ENCODE measurements around the gene MS4A7. TPM values are rescaled to one million over a fixed set of nuclear protein-coding genes. Genes with fewer than 3 reads are reported as not detected.

The MS4A7 gene
- total and polyA plus RNA-seq, 12 donors: 7.8 to 131 (median 62.3) TPM

DNA sequence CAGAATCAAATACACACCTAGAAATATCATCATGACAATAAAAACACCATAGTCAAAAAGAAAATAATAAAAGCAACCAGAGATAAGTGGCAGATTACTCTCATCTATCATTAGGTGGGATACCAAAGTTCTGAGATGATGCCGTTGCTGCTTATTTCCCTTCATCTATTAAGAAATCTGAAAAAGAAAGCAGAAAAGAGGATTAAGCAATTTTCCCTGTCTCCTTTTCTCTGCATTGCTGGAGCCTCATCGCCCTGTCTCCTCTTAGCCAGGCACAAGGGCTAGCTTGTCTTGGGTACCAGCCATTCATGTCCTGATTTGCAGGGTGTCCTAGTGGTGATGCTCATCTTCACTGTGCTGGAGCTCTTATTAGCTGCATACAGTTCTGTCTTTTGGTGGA, 14.0 kb downstream of the MS4A7 start:
- intact Hi-C loops (cut with DNase I): no loop called here

DNA sequence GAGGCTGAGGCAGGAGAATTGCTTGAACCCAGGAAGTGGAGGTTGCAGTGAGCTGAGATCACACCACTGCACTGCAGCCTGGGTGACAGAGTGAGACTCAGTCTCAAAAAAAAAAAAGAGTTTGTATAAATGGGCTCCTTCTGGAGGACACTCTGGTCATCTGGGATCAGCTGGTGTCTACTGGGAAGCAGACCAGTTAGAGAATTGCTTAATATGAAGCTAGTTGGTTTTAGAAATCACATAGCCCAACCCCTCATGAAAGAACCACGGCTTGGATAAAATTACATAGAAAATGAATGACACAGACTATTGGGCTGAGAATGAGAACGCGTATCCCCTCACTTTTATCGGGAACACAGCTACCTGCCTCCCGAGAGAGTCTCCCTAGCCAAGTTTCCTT, 14.7 kb downstream of the MS4A7 start:
- no peak for TF ChIP-seq POLR2A (IDR thresholded peaks at IDR 0.05)
- TF ChIP-seq, protein P1, sequence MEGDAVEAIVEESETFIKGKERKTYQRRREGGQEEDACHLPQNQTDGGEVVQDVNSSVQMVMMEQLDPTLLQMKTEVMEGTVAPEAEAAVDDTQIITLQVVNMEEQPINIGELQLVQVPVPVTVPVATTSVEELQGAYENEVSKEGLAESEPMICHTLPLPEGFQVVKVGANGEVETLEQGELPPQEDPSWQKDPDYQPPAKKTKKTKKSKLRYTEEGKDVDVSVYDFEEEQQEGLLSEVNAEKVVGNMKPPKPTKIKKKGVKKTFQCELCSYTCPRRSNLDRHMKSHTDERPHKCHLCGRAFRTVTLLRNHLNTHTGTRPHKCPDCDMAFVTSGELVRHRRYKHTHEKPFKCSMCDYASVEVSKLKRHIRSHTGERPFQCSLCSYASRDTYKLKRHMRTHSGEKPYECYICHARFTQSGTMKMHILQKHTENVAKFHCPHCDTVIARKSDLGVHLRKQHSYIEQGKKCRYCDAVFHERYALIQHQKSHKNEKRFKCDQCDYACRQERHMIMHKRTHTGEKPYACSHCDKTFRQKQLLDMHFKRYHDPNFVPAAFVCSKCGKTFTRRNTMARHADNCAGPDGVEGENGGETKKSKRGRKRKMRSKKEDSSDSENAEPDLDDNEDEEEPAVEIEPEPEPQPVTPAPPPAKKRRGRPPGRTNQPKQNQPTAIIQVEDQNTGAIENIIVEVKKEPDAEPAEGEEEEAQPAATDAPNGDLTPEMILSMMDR (IDR thresholded peaks at IDR 0.05): no peak
- no peaks in the 10 kb centered on the region for H3K9me3 ChIP-seq (replicated peaks in 1 of 3)
- 66 to 87% (median 80%) methylated on average over 5 of the region's 5 CpGs for WGBS, 4 donors
- no peak overlapping the region for H3K4me3 ChIP-seq
- H3K36me3 ChIP-seq (replicated peaks in 1 of 2): no peaks in the 10 kb centered on the region
- no peak overlapping the region for H3K27ac ChIP-seq
- H3K27me3 ChIP-seq: no peaks in the 10 kb centered on the region
- intact Hi-C loops (cut with DNase I): no loop called here
- DNase-seq: no peak
- no peaks in the 10 kb centered on the region for H3K4me1 ChIP-seq (replicated peaks in 1 of 2)

More for the DNA sequence above, 14.0 kb downstream of the MS4A7 start:
- no peak overlapping the region for H3K4me3 ChIP-seq
- 64 to 76% (median 71%) methylated on average over 2 of the region's 2 CpGs for WGBS, 4 donors
- H3K36me3 ChIP-seq (replicated peaks in 1 of 2): no peaks in the 10 kb centered on the region
- H3K27me3 ChIP-seq: no peaks in the 10 kb centered on the region
- DNase-seq: no peak
- H3K27ac ChIP-seq: no peak overlapping the region
- TF ChIP-seq POLR2A (IDR thresholded peaks at IDR 0.05): no peak
- TF ChIP-seq, protein P1 (IDR thresholded peaks at IDR 0.05): no peak
- H3K9me3 ChIP-seq (replicated peaks in 1 of 3): no peaks in the 10 kb centered on the region
- H3K4me1 ChIP-seq (replicated peaks in 1 of 2): no peaks in the 10 kb centered on the region

DNA sequence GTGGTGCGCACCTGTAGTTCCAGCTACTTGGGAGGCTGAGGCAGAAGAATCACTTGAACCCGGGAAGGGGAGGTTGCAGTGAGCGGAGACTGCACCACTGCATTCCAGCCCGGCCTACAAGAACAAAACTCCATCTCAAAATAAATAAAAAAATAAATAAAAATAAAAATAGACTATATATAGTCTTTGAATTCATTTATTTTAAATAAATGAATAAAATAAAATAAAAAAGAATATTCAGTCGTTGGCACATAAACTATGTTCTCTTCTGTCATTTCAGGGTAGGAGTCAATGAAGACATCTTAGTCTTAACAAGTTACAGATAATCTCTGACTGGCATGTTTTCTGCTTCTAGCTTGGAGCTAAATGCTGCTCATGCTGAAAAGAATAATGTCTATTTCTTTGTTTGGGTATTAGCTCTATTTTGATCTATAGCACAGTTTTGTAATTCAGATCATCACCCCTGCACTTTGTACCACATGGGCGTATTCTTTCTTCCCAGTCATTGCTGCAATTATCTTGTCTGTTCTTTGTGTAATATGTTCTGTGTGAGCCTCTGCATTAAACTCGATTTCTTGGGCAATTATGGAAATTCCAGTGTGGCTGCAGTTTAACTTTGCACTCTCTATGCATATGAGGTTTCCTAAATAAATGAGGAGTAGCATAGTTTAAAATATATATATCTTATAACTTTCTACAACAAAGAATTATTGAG, 16.5 kb downstream of the MS4A7 start:
- intact Hi-C loops (cut with DNase I): no loop called here
- no peak overlapping the region for H3K4me3 ChIP-seq
- 64 to 74% (median 70%) methylated on average over 7 of the region's 7 CpGs for WGBS, 4 donors
- H3K9me3 ChIP-seq (replicated peaks in 1 of 3): no peaks in the 10 kb centered on the region
- TF ChIP-seq POLR2A (IDR thresholded peaks at IDR 0.05): no peak
- DNase-seq: no peak
- H3K4me1 ChIP-seq (replicated peaks in 1 of 2): no peaks in the 10 kb centered on the region
- H3K27ac ChIP-seq: no peak overlapping the region
- H3K27me3 ChIP-seq: no peaks in the 10 kb centered on the region
- H3K36me3 ChIP-seq (replicated peaks in 1 of 2): no peaks in the 10 kb centered on the region

DNA sequence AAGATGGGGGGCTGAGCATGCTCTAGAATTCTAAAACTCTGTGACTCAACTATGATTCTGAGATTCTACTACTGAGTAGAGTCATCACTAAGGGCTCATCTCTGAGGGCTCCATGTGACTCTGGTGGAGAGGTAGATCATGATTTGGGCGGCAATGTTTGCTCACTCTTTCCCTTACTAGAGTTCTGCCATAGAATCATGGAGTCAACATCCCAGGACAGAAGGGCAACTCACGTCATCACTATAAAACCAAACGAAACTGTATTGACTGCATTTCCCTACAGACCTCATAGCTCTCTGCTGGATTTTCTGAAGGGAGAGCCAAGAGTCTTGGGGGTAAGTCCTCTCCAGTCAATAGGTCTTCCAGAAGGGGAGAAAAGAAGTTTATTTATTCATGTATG, 18.1 kb downstream of the MS4A7 start, which contains the start of gene MS4A14:
TSS of gene MS4A14 (plus strand) at position 78 of the 400 bp plus-strand sequence. CDS start at position 198, 120 bp downstream.
- 47 to 66% (median 57%) methylated on average over 3 of the region's 3 CpGs for WGBS, 4 donors
- peak within 1 kb of the TSS in 2 of 5 donors; percentile 23 to 34 for H3K27ac ChIP-seq
- intact Hi-C loops (cut with DNase I): no loop called here
- TF ChIP-seq, protein P1 (IDR thresholded peaks at IDR 0.05): no peak
- peak in 1 of 2 donors; percentile 5 for TF ChIP-seq POLR2A (IDR thresholded peaks at IDR 0.05)
- DNase-seq: no peak
- H3K4me3 ChIP-seq: no peak within 1 kb of the TSS
- no peaks in the 10 kb centered on the region for H3K27me3 ChIP-seq
- H3K9me3 ChIP-seq (replicated peaks in 1 of 3): no peaks in the 10 kb centered on the region
- H3K4me1 ChIP-seq (replicated peaks in 1 of 2): no peaks in the 10 kb centered on the region
- no peaks in the 10 kb centered on the region for H3K36me3 ChIP-seq (replicated peaks in 1 of 2)

DNA sequence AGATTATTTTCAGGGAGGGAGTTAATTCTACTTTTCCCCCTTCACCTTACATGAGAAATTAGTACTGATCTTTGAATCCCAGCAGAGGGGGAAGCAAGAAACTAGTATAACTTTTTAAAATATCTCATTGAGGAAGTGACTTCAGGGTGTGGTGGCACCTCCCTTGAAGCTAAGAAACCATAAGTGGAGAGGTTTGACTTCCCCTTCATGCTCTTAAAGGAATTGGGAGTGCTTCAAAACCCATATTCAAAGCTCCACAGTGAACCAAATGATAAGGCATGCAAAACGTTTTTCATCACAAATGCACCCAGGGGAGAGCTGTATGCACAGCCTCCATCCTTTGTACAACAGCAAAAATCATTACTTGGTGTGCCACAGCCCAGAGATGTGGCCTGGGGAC, 18.5 kb downstream of the MS4A7 start:
- Histone ChIP-seq H3K27ac (peak overlapping the region in 1 of 5 donors; percentile 34), H3K4me3 (no peak overlapping the region), H3K27me3 (no peaks in the 10 kb centered on the region), H3K9me3 (replicated peaks in 1 of 3) (no peaks in the 10 kb centered on the region), H3K4me1 (replicated peaks in 1 of 2) (no peaks in the 10 kb centered on the region), H3K36me3 (replicated peaks in 1 of 2) (no peaks in the 10 kb centered on the region)
- 0 to 11% (median 8%) methylated on average over 1 of the region's 1 CpG for WGBS, 4 donors
- TF ChIP-seq, protein P1 (IDR thresholded peaks at IDR 0.05): no peak
- no peak for TF ChIP-seq POLR2A (IDR thresholded peaks at IDR 0.05)
- intact Hi-C loops (cut with DNase I): no loop called here
- DNase-seq: no peak
